Activated CD8-positive, alpha-beta memory T cell treated with anti-CD3 and anti-CD28 coated beads, Interleukin-2, amount 50 U/mL, for 48 hours (primary cell): Measurements from ENCODE around the gene EHBP1L1.
A peak's percentile ranks its signal among the peaks of the same experiment; 100 is the strongest.
"Not testable (repeated sequence)": the region's sequence is repeated elsewhere in the genome, so short reads cannot be mapped to it uniquely, and the experiment has no call there.

Source experiments
- DNase-seq: peaks from one replicate; pipeline ENCODE4 v3.0.0-alpha.2; 2020

EHBP1L1 gene

GRCh38 chr11:65560555-65561418 is 15.1 kb upstream of the EHBP1L1 start:
- DNase-seq, result no peak

GRCh38 chr11:65562020-65562419 is 13.8 kb upstream of the EHBP1L1 start:
- no peak for DNase-seq

DNA sequence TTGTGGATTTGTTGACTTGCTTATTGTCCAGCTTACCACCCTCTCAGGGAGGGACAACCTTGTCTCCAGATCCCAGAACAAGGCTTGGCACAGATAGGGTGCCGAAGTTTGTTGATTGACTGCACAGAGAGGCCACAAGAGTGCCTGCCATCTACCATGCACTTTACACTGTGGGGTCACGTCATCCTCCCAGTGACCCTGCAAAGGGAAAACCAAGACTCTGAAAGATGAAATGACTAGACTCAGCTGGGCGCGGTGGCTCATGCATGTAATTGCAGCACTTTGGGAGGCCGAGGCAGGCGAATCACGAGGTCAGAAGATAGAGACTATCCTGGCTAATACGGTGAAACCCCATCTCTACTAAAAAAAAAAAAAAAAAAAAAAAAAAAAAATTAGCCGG is 13.1 kb upstream of the EHBP1L1 start:
- DNase-seq, result no peak

DNA sequence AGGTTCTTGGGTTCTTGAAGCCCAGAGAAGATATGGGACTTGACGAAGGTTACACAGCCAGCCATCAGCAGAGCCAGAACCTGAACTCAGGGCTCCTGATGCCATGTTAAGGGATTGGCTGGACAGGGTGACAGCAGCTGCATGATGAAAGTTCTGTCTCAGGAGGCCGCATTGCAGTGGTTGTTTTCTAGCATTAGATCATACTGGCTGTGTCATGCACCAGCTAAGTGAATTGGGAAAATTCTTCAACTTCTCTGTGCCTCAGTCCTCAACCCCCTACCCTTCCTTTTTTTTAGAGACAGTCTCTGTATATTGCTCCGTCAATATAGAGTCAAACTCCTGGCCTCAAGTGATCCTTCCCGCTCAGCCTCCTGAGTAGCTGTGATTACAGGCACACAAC is 12.3 kb upstream of the EHBP1L1 start:
- no peak for DNase-seq

DNA sequence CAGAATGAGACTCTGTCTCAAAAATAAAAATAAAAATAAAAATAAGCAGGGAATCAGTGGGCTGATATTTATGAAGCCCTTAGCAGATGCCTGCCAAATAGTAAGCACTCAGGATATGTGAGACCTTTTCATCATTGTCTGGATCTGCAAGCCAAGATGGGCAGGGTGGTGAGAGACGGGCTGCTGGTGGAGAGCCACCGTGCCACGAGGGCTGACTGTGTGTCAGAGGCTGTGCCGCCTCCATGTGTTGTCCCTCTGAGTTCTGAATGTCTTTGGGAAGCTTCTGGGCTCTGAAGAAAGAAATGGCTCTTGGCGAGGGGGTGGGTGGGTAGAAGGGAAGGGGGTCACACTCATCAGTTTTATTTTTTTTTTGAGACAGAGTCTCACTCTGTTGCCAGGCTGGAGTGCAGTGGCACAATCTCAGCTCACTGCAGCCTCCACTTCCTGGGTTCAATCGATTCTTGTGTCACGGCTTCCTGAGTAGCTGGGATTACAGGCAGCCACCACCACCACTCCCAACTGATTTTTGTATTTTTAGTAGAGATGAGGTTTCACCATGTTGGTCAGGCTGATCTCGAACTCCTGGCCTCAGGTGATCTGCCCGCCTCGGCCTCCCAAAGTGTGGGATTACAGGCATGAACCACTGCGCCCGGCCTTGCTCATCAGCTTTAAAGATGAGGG is 10.8 kb upstream of the EHBP1L1 start:
- not testable (repeated sequence) for DNase-seq

- no peak for DNase-seq
These were observed 10.0 kb upstream of the EHBP1L1 start for GRCh38 chr11:65565624-65566453.

DNA sequence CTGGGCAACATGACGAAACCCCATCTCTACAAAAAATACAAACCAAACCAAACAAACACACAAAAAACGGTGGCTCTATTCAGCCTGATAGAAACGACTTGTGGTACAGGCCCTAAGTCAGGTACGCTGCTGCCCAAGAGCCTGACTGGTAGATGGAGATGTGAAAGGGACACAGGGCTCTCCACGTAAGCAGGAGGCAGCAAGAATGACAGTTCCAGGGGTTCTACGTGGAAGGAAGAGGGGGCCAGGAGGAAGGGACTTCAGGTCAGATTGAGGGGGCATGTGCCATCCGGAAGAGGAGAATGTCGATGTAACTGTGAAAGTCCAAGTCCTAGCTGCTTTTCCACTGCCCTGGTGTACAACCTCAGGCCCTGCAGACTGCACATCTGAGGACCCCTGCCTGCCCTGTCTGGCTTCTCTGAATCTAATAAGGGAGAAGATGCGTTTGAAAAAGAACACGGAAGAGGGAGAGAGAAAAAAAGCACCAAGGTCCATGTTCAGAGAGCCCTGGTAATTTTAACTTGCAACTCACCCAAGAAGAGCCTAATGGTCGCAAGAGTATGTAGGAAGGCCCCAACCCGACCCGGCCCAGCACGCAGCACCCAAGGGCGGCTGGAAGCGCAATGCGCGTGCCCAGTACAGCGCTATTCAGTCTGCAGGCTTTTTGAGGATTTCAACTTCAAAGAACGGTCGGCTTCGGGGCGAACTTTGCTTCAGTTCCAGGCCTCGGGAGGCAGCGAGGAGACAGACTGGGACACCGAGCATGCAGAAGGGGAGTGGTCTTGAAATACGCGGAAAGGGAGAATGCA is 6.5 kb upstream of the EHBP1L1 start:
- no peak for DNase-seq

GRCh38 chr11:65569973-65570918 is 5.6 kb upstream of the EHBP1L1 start, which contains the start of gene ZNRD2:
ZNRD2 (plus strand) TSS chr11:65570477; CDS start chr11:65570492, 15 bp downstream.
- peak; percentile 98 for DNase-seq

DNA sequence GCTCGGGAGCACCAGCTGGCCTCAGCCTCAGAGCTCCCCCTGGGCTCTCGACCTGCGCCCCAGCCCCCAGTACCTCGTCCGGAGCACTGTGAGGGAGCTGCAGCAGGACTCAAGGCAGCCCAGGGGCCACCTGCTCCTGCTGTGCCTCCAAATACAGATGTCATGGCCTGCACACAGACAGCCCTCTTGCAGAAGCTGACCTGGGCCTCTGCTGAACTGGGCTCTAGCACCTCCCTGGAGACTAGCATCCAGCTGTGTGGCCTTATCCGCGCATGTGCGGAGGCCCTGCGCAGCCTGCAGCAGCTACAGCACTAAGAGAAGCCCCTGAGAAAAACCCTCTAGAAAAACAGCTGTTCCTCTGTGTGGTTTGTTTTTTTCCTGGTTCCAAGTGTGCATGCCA is 4.4 kb upstream of the EHBP1L1 start:
- no peak for DNase-seq

- no peak for DNase-seq
These were observed 3.9 kb upstream of the EHBP1L1 start for GRCh38 chr11:65571940-65572339.

- DNase-seq, result peak; percentile 91
These were observed 3.3 kb upstream of the EHBP1L1 start, which contains the start of gene FAM89B for GRCh38 chr11:65572356-65573051. FAM89B (plus strand) TSS chr11:65572538; CDS start chr11:65572670, 132 bp downstream.

DNA sequence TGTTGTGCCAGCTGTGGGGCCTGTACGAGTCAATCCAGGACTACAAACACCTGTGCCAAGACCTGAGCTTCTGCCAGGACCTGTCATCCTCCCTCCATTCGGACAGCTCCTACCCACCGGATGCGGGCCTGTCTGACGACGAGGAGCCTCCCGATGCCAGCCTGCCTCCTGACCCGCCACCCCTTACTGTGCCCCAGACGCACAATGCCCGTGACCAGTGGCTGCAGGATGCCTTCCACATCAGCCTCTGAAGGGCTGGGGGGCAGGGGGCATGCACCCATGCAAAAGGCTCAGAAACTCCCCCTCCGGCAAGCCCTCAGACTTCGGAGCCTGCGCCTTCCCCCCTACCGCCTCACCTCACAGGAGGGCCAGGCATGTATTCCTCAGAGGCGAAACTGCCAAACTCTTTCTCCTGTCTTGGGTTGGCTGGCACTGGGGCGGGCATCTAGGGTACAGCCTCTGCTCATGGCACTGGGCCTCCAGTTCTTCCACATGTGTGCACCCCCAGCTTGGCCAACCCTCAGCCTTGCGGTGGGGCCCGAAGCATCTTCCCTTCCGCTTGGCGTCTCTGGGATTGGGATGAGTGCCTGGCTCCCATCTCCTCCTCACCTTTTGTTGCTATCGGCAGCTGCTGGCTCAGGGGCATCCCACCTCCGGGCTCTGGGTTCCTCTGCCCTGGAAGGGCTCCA is 2.3 kb upstream of the EHBP1L1 start:
- DNase-seq, result no peak

DNA sequence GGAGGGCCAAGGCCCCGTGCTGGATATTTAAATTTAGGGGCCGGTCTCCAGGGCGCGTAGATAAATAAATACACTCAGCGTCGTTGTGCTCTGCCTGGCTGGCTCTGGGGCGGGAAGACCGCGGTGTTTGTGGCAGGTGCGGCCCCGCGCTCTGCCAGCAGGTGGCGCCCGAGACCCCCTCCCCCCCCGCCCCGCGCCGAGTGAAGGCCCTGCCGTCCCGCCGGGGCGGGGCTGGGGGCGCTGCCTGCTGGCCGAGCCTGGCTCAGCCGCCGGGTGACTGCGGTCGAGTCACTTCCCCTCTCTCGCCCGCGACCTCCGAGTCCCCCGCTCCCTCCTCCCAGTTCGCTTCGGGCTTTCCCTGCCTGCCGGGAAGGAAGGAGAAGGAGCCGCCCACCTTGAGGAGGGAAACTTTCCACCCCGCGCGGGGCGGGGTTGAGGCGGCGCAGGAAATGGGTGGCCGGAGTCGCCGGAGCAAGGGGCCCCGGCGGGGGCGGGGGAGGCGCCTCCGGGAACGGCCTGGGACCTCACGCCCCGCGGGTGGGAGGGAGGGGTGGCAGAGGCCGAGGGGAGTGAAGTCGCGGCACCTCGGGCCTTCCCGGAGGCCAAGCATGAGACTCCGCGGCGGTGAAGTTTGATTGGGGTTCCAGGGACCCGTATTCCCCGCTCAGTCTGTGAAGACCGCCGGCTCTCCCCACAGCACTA is 1.6 kb upstream of the EHBP1L1 start:
- peak; percentile 95 for DNase-seq

DNA sequence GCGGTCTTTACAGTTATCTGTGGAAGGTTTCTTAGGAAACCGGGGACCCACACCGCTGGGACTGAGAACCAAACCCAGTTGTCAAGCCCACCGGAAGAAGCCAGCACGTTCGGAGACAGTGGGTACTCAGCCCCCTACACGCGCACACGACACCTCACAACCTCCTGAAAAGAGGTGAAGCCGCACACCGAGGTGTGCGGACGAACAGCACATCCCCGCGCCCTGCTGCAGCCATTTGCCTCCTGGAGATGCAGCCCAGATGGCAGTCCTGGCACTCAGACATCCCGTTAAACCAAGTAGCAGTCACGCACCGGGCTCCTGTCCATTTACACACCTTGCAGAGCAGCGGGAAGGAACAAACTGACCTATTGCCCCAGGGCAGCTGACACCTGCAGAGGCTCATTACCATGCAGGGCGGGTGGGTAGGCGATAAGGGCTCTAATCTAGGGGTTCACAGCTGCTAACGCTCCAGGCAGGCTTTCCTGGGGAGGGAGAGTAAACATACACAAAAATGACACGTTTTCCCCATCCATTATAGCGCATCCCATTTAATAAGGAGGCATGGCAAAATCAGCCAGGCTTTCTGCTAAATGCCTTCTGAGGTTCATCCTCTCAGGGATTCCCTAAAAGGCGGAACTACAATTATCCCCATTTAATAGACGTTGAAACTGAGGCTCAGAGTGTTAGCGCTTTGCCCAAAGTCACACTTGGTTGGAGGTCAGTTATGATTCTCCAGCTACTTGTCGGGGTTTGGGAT is 864 bp upstream of the EHBP1L1 start:
- no peak for DNase-seq

- DNase-seq, result no peak
These were observed 496 bp downstream of the EHBP1L1 start for GRCh38 chr11:65576232-65576866.

DNA sequence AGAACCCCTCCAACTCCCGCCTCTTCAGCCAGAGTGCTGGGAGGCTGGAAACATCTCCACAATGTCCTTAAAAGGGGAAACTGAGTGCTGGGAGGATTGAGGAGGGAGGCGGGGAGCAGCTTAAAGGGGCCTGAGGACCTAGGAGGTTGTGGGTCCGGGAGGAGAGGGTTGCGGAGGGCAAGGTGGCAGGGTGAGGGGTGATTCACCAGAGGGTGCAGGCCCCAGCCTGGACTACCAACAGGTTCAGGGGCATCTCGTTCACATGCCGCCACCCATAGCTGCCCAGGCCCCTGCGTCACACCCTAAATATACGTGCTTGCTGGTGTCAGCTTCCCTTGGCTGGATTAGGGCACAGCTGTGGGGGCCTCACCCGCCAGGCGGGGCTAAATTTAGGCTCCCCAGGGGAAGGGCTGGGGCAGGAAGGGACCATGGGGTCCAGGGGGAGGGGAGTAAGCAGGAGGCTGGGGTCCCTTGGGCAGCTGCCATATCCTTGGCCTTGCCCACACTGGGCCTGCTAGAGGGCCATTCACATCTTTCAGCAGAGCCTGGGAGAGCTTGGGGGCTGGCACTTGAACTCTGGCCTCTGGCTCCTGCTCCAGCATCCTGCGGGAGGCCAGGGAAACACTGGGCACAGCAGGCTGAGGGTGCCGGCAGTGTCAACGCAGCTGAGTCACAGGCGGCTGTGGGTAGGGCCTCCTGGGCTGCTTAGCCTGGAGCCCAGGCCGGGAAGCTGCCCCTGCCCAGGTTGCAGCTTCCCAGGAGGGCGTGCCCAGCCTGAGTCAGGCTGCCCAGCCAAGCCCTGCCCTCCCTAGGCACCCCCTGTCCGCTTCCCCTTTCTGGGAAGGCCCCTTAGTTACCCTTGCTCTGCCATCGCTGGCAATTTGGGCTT is 1.3 kb downstream of the EHBP1L1 start:
- no peak for DNase-seq

DNA sequence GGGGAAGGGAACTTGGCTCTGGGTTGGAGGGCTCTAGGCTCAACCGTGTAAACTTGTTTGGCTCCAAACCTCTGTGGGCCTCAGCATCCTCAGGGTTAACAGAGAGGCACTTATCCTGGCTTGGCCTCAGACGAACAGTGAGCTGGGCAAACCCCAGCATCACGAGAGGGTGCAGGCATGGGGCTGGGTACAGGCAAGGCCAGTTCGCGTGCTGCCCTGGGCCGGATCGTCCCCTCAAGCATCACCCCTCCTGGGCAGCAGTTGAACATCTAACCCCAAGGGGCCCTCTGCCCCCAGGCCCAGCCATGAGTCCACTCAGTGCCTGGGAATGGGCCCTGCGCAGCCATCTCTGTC is 1.9 kb downstream of the EHBP1L1 start:
- DNase-seq, result no peak
